HG02763 (cell line): ENCODE results near the gene COPZ1.
A peak's percentile ranks its signal among the peaks of the same experiment; 100 is the strongest.

ENCODE experiments used
- ATAC-seq: cut with Tn5 transposase; IDR thresholded peaks from one replicate; pipeline ENCODE4 v1.9.1; 2021; ENCODE audit warnings: mild to moderate bottlenecking, moderate library complexity; ENCODE audit not compliant: unreplicated experiment

COPZ1 gene

GRCh38 chr12:54374562-54375258 lies 49.8 kb downstream of the COPZ1 start:
- no peak for ATAC-seq

- no peak for ATAC-seq
These were observed 50.3 kb downstream of the COPZ1 start for GRCh38 chr12:54375259-54375579.

GRCh38 chr12:54376596-54376995 lies 51.7 kb downstream of the COPZ1 start:
- no peak for ATAC-seq

GRCh38 chr12:54377007-54377406 lies 52.1 kb downstream of the COPZ1 start:
- no peak for ATAC-seq

GRCh38 chr12:54377797-54378515 lies 53.0 kb downstream of the COPZ1 start:
- ATAC-seq, result no peak

GRCh38 chr12:54378796-54379397 lies 54.0 kb downstream of the COPZ1 start:
- ATAC-seq, result no peak

GRCh38 chr12:54379398-54380201 lies 54.7 kb downstream of the COPZ1 start:
- ATAC-seq, result peak; percentile 69

GRCh38 chr12:54381136-54381535 lies 56.2 kb downstream of the COPZ1 start:
- ATAC-seq, result no peak

GRCh38 chr12:54383041-54383609 lies 58.2 kb downstream of the COPZ1 start:
- no peak for ATAC-seq

- ATAC-seq, result peak; percentile 24
These were observed 59.7 kb downstream of the COPZ1 start, which contains the start of gene ZNF385A for GRCh38 chr12:54384591-54385041. Gene ZNF385A (minus strand): TSS chr12:54384733. CDS start chr12:54384514, 219 bp downstream.

GRCh38 chr12:54385251-54385914 lies 60.5 kb downstream of the COPZ1 start:
- peak; percentile 59 for ATAC-seq

- ATAC-seq, result no peak
These were observed 61.6 kb downstream of the COPZ1 start for GRCh38 chr12:54386403-54387113.

- no peak for ATAC-seq
These were observed 62.2 kb downstream of the COPZ1 start for GRCh38 chr12:54387114-54387467.

GRCh38 chr12:54388237-54389133 lies 63.6 kb downstream of the COPZ1 start:
- no peak for ATAC-seq

GRCh38 chr12:54389134-54389508 lies 64.2 kb downstream of the COPZ1 start:
- ATAC-seq, result no peak

GRCh38 chr12:54389607-54390175 lies 64.8 kb downstream of the COPZ1 start:
- no peak for ATAC-seq

- ATAC-seq, result no peak
These were observed 65.3 kb downstream of the COPZ1 start for GRCh38 chr12:54390176-54390667.
